BLaER1 treated with 17β-estradiol and CSF1 and Interleukin-3, amounts not matched to agents 10 nM and 100 nM (cell line): ENCODE data around the gene SPINK8.
"Not testable (repeated sequence)": the region's sequence is repeated elsewhere in the genome, so short reads cannot be mapped to it uniquely, and the experiment has no call there.

Experiments used
- H3K27ac ChIP-seq, 11 experiments: shearing (Covaris generic); formaldehyde crosslinking; 2 replicates each; pipeline ENCODE4 v1.8.1; 2022
- H3K27me3 ChIP-seq, 11 experiments: shearing (Covaris generic); formaldehyde crosslinking; 2 replicates each; pipeline ENCODE4 v1.8.1; 2022
- H3K36me3 ChIP-seq, 11 experiments: shearing (Covaris generic); formaldehyde crosslinking; 2 replicates each; pipeline ENCODE4 v1.8.1; 2022
- H3K4me1 ChIP-seq, 10 experiments: shearing (Covaris generic); formaldehyde crosslinking; 2 replicates each; pipeline ENCODE4 v1.8.1; 2022
- H3K4me2 ChIP-seq, 11 experiments: shearing (Covaris generic); formaldehyde crosslinking; 2 replicates each; pipeline ENCODE4 v1.8.1; 2022
- H3K4me3 ChIP-seq, 10 experiments: shearing (Covaris generic); formaldehyde crosslinking; 2 replicates each; pipeline ENCODE4 v1.8.1; 2022
- H3K9ac ChIP-seq, 11 experiments: shearing (Covaris generic); formaldehyde crosslinking; 2 replicates each; pipeline ENCODE4 v1.8.1; 2022
- H3K9me3 ChIP-seq, 11 experiments: shearing (Covaris generic); formaldehyde crosslinking; replicated peaks in 1 of 11; 2 replicates each; pipeline ENCODE4 v1.8.1; 2022
- H4K20me1 ChIP-seq, 11 experiments: shearing (Covaris generic); formaldehyde crosslinking; 2 replicates each; pipeline ENCODE4 v1.8.1; 2022
- Cebpa-rat ChIP-seq, 11 experiments: shearing (Covaris generic); IDR thresholded peaks; 2 replicates each; pipeline ENCODE4 v1.8.1; 2022

Gene SPINK8

DNA sequence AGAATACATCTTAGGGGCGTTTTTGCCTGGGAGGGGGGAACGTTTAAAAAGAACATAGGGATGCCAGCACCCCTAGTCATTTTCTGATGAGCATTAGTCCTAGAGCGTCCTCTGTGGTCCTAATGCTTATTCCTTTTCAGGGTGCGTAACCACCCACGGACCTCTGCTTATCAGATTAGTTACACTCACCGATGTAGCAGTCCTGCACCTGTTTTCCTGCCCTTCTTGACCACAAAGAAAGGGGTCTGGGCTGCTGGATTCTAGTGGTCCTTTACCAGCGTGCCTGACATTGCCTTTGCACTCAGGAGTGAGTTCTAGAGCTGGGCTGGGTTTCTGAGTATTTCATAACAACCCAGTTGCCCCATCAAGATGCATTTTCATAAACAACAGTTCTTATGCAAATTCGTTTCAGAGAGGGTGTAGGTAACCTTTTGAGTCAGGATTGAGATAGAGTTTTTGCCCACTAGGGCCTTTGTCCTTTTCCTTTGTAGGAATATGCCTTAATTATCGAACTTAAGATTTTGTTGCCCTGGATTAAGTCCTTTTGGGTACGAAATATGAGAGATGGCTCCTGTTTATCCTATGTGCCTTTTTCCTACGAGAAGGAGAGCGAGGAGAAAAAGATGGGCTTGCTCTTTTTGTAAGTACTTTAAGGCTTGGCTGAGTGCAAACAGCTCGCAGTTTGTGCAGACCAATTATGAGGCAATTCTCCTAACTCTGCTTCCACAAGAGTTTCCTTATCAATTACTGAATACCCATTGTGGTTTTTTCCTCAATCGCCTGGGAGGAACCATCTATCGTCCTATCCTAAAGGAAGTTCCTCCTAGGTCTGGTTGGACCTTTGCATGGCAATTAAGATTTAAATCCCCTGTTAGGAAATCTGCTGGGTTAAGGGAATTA lies at the start of gene SPINK8:
Gene SPINK8, minus strand, starts transcription at position 316 of the 900 bp plus-strand sequence. CDS start 5,320 bp downstream, outside the sequence.
- H3K27me3 ChIP-seq, H3K36me3 ChIP-seq, H3K4me1 ChIP-seq, H3K9me3 ChIP-seq, H4K20me1 ChIP-seq, H3K27ac ChIP-seq, H3K4me3 ChIP-seq, H3K4me2 ChIP-seq, H3K9ac ChIP-seq: not testable (repeated sequence)

DNA sequence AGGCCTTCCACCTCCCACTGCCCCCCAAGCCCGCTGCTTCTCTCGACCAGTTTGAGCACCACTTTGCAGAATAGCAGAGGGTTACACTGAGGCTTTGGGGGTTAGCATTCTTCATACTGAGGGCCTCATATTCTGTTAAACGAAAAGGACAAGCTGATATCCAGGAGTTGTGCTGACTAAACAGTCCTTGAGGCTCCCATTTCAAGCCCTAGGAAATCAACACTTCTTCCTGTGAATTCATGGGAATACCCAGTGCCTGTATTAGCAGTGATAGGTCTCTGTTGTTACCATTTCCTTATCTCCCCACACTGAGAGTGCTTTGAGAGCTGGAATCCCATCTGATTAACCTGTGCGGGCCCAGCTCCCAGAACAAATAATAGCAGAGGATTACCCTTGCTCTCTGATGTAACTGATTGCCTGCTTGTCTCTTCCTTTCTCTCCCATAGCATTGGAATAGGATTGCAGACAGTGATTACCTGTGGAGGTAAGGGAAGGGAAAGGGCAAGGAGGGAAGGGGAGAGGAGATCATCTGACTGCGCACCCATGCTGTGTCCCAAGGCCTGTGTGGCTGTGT lies 39.5 kb upstream of the SPINK8 start:
- Histone ChIP-seq H3K27me3 (no peaks in the 10 kb centered on the region), H3K9ac (no peak overlapping the region), H3K9me3 (no peaks in the 10 kb centered on the region), H3K36me3 (no peaks in the 10 kb centered on the region), H4K20me1 (no peaks in the 10 kb centered on the region), H3K27ac (no peak overlapping the region), H3K4me2 (no peak overlapping the region), H3K4me1 (no peaks in the 10 kb centered on the region), H3K4me3 (no peak overlapping the region)
- no peak for TF ChIP-seq Cebpa-rat (IDR thresholded peaks at IDR 0.05)

DNA sequence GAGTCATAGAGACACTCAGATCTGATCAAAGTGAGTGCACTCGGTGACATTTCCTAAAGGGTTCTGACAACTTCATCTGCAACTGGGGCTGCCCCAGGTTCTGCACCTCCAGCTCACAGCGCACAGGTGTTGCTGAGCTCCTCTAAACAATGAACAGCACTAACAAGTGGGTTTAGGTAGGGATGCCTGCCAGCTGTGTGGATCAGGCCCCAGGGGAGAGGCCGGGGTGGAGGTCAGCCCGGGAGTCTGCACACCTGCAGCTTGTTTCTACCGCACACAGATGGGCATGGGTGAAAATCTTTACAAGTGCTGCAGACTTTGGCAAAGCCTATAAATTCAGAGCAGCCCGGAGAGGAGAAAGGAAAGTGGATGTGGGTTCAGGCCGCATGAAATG lies 38.9 kb upstream of the SPINK8 start:
- no peaks in the 10 kb centered on the region for H3K27me3 ChIP-seq
- H3K4me1 ChIP-seq = no peaks in the 10 kb centered on the region
- no peak overlapping the region for H3K4me2 ChIP-seq
- no peaks in the 10 kb centered on the region for H3K9me3 ChIP-seq
- no peak overlapping the region for H3K27ac ChIP-seq
- TF ChIP-seq Cebpa-rat (IDR thresholded peaks at IDR 0.05) = no peak
- no peaks in the 10 kb centered on the region for H4K20me1 ChIP-seq
- H3K9ac ChIP-seq = no peak overlapping the region
- H3K4me3 ChIP-seq = no peak overlapping the region
- no peaks in the 10 kb centered on the region for H3K36me3 ChIP-seq

- TF ChIP-seq Cebpa-rat (IDR thresholded peaks at IDR 0.05) = no peak
- Histone ChIP-seq H3K27me3 (no peaks in the 10 kb centered on the region), H4K20me1 (no peaks in the 10 kb centered on the region), H3K4me1 (no peaks in the 10 kb centered on the region), H3K27ac (no peak within 1 kb of the TSS), H3K4me2 (no peak within 1 kb of the TSS), H3K36me3 (no peaks in the 10 kb centered on the region), H3K9ac (no peak within 1 kb of the TSS), H3K9me3 (no peaks in the 10 kb centered on the region), H3K4me3 (no peak within 1 kb of the TSS)
These were observed 38.4 kb upstream of the SPINK8 start, which contains the start of gene FBXW12 for GRCh38 chr3:48371651-48372376. TSS of gene FBXW12 (plus strand) at chr3:48372219. CDS start at chr3:48372768, 549 bp downstream.

GRCh38 chr3:48370333-48370713 lies 36.9 kb upstream of the SPINK8 start:
- Histone ChIP-seq H3K4me2 (no peak overlapping the region), H3K36me3 (no peaks in the 10 kb centered on the region), H3K4me3 (no peak overlapping the region), H4K20me1 (no peaks in the 10 kb centered on the region), H3K27me3 (no peaks in the 10 kb centered on the region), H3K9me3 (no peaks in the 10 kb centered on the region), H3K27ac (no peak overlapping the region), H3K9ac (no peak overlapping the region), H3K4me1 (no peaks in the 10 kb centered on the region)
- no peak for TF ChIP-seq Cebpa-rat (IDR thresholded peaks at IDR 0.05)

DNA sequence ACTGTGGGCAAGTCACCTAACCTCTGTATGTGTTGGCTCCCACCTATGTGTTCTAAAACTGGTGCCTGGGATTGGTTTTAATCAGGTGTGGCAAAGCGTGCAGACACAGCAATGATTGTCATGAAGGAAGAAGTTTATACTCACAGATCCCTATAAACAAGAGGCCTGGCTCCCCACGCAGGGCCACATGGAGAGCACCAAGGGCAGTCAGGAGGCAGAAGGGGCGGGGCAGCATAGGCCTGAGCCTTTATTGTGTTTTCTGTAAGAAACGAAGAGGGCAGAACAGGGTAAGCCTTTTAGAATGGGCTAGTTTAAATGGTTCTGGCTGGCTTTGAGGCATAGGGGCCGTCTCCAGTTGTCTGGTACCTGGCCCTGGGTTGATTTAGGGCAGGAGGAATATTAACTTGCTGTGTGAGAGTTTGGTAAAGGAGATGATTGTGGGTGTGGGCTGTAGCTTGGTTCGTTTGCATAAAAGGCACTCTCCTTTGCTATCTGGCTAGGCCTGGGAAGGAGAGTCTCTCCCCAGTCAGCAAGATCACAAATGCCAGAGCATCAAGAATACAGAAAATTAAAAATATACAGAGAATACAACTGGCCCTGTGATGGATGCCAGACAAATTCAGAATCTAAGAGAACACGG lies 36.4 kb upstream of the SPINK8 start:
- no peaks in the 10 kb centered on the region for H3K9me3 ChIP-seq
- no peaks in the 10 kb centered on the region for H4K20me1 ChIP-seq
- no peak overlapping the region for H3K27ac ChIP-seq
- H3K4me2 ChIP-seq = no peak overlapping the region
- no peaks in the 10 kb centered on the region for H3K27me3 ChIP-seq
- H3K36me3 ChIP-seq = no peaks in the 10 kb centered on the region
- no peak overlapping the region for H3K9ac ChIP-seq
- TF ChIP-seq Cebpa-rat (IDR thresholded peaks at IDR 0.05) = no peak
- H3K4me3 ChIP-seq = no peak overlapping the region
- H3K4me1 ChIP-seq = no peaks in the 10 kb centered on the region

- Histone ChIP-seq H3K9ac (no peak overlapping the region), H3K27ac (no peak overlapping the region), H3K9me3 (peaks cover 6 to 17% (median 10%) of the 10 kb centered on the region in 11 experiments; a peak in 20 of 22 replicates), H3K27me3 (no peaks in the 10 kb centered on the region), H3K4me1 (no peaks in the 10 kb centered on the region), H3K4me2 (no peak overlapping the region), H4K20me1 (no peaks in the 10 kb centered on the region), H3K36me3 (no peaks in the 10 kb centered on the region), H3K4me3 (no peak overlapping the region)
- no peak for TF ChIP-seq Cebpa-rat (IDR thresholded peaks at IDR 0.05)
These were observed 33.7 kb upstream of the SPINK8 start for GRCh38 chr3:48367201-48367600.

GRCh38 chr3:48364840-48365239 lies 31.4 kb upstream of the SPINK8 start:
- Histone ChIP-seq H3K9me3 (peaks cover 10 to 39% (median 25%) of the 10 kb centered on the region in 11 experiments; a peak in 21 of 22 replicates), H3K4me1 (no peaks in the 10 kb centered on the region), H3K27me3 (no peaks in the 10 kb centered on the region), H4K20me1 (no peaks in the 10 kb centered on the region), H3K9ac (no peak overlapping the region), H3K27ac (no peak overlapping the region), H3K4me2 (no peak overlapping the region), H3K36me3 (no peaks in the 10 kb centered on the region), H3K4me3 (no peak overlapping the region)
- no peak for TF ChIP-seq Cebpa-rat (IDR thresholded peaks at IDR 0.05)

- no peak overlapping the region for H3K4me3 ChIP-seq
- peaks cover 27 to 57% (median 46%) of the 10 kb centered on the region in 11 experiments for H3K9me3 ChIP-seq
- H3K36me3 ChIP-seq = no peaks in the 10 kb centered on the region; a peak in 2 of 22 replicates
- TF ChIP-seq Cebpa-rat (IDR thresholded peaks at IDR 0.05) = no peak
- no peak overlapping the region for H3K9ac ChIP-seq
- no peaks in the 10 kb centered on the region for H3K4me1 ChIP-seq
- no peaks in the 10 kb centered on the region for H4K20me1 ChIP-seq
- no peak overlapping the region for H3K4me2 ChIP-seq
- H3K27ac ChIP-seq = no peak overlapping the region
- H3K27me3 ChIP-seq = no peaks in the 10 kb centered on the region
These were observed 28.5 kb upstream of the SPINK8 start for GRCh38 chr3:48361928-48362327.
